A549 (cell line): ENCODE results near the gene AR.

Experiments
- HOXA7 ChIP-seq: fragments of 250-450 bp; sonication (Bioruptor Pico); IDR thresholded peaks from 2 replicates; pipeline ENCODE4 v1.5.0; 2020; ENCODE audit warnings: mild to moderate bottlenecking, moderate library complexity
- KDM1A ChIP-seq: fragments of 200-600 bp; sonication (generic); IDR thresholded peaks from 2 replicates; pipeline ENCODE4 v1.6.1; 2016; ENCODE audit warnings: low read depth, mild to moderate bottlenecking
- NFE2L2 ChIP-seq: fragments of 150-350 bp; conservative IDR thresholded peaks from 2 replicates; pipeline ENCODE4 v1.6.1; 2014; ENCODE audit warnings: low read length
- POLR2A ChIP-seq: IDR thresholded peaks from 2 replicates; pipeline ENCODE4 v1.6.1; 2012; ENCODE audit warnings: mild to moderate bottlenecking, low read length
- RARB ChIP-seq: fragments of 250-450 bp; sonication (Bioruptor Pico); IDR thresholded peaks from 2 replicates; pipeline ENCODE4 v1.8.0; 2021; ENCODE audit warnings: mild to moderate bottlenecking, moderate library complexity
- TF ChIP-seq, protein P1 (sequence below): fragments of 150-350 bp; IDR thresholded peaks from 2 replicates; pipeline ENCODE4 v1.6.1; 2014; ENCODE audit warnings: low read depth, mild to moderate bottlenecking, low read length
- TF ChIP-seq, protein P2 (sequence below): fragments of >200 bp; sonication (Bioruptor Twin); formaldehyde crosslinking; IDR thresholded peaks from 3 replicates; pipeline ENCODE4 v1.5.1; 2016

DNA sequence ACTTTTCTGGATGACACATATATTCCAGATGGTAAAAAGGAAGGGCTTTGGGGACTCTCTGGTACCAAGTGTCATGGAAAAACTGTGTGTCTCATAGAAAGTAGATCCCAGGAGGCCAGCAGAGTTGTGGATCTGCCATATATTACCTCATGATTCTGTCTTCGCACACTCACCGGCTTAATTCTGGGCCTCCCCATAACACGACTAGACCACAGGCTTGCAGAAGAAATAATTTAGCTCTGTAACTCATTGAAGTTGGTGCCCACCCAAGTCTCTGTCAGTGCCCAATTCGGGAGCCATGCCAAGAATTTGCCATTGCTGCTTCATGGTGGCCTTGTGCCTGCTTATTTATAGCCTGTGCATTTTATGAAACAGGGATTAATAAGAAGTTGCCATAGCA is 104.5 kb downstream of the AR start:
- TF ChIP-seq KDM1A, result no peak
- TF ChIP-seq HOXA7, result no peak
- TF ChIP-seq NFE2L2, result no peak
- TF ChIP-seq POLR2A, result no peak
- TF ChIP-seq, protein P1, sequence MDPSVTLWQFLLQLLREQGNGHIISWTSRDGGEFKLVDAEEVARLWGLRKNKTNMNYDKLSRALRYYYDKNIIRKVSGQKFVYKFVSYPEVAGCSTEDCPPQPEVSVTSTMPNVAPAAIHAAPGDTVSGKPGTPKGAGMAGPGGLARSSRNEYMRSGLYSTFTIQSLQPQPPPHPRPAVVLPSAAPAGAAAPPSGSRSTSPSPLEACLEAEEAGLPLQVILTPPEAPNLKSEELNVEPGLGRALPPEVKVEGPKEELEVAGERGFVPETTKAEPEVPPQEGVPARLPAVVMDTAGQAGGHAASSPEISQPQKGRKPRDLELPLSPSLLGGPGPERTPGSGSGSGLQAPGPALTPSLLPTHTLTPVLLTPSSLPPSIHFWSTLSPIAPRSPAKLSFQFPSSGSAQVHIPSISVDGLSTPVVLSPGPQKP, result no peak
- TF ChIP-seq RARB, result no peak
- TF ChIP-seq, protein P2, sequence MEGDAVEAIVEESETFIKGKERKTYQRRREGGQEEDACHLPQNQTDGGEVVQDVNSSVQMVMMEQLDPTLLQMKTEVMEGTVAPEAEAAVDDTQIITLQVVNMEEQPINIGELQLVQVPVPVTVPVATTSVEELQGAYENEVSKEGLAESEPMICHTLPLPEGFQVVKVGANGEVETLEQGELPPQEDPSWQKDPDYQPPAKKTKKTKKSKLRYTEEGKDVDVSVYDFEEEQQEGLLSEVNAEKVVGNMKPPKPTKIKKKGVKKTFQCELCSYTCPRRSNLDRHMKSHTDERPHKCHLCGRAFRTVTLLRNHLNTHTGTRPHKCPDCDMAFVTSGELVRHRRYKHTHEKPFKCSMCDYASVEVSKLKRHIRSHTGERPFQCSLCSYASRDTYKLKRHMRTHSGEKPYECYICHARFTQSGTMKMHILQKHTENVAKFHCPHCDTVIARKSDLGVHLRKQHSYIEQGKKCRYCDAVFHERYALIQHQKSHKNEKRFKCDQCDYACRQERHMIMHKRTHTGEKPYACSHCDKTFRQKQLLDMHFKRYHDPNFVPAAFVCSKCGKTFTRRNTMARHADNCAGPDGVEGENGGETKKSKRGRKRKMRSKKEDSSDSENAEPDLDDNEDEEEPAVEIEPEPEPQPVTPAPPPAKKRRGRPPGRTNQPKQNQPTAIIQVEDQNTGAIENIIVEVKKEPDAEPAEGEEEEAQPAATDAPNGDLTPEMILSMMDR, result no peak
